T47D (cell line): Measurements from ENCODE around the gene ATP10A.
"Not testable (repeated sequence)": the region's sequence is repeated elsewhere in the genome, so short reads cannot be mapped to it uniquely, and the experiment has no call there.

ENCODE experiments used
- DNase-seq, 2 experiments: peaks; one replicate each; pipeline versions ENCODE4 v3.0.0 to v3.0.0-alpha.2; 2011 to 2012; ENCODE audit warnings: low read depth in 1 of 2, low spot score in 1 of 2
- JUND ChIP-seq: IDR thresholded peaks from 2 replicates; pipeline ENCODE4 v1.6.1; 2012; ENCODE audit warnings: low read depth
- in situ Hi-C: cut with HindIII; loops from 2 replicates; pipeline ENCODE4 v1.10.0; 2016; ENCODE audit warnings: low sequenced_read_pairs, low pct_unique_long_range_greater_than_20kb

ATP10A gene

DNA sequence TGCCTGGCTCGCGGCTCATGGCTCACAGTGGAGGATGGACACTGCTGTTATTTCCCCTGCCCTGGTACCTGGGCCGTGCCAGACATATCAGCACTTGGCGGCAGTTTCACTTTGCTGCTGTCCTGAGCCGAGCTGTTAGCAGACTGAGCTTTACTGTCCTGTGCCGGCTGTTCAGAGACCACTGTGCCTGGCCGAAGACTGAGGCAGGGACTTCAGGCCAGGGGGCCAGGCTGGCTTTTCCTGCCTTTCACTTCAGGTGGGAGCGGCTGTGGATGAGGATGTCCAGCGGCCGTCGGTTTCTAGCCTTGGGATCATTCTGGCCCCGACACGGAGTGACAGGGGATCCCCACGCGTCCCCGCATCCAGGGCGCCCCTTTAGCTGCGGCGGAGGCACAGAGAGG lies 1.1 kb downstream of the ATP10A start:
- peak; percentile 59 to 64 for DNase-seq
- no peak for TF ChIP-seq JUND
- in situ Hi-C loops = no loop called here

DNA sequence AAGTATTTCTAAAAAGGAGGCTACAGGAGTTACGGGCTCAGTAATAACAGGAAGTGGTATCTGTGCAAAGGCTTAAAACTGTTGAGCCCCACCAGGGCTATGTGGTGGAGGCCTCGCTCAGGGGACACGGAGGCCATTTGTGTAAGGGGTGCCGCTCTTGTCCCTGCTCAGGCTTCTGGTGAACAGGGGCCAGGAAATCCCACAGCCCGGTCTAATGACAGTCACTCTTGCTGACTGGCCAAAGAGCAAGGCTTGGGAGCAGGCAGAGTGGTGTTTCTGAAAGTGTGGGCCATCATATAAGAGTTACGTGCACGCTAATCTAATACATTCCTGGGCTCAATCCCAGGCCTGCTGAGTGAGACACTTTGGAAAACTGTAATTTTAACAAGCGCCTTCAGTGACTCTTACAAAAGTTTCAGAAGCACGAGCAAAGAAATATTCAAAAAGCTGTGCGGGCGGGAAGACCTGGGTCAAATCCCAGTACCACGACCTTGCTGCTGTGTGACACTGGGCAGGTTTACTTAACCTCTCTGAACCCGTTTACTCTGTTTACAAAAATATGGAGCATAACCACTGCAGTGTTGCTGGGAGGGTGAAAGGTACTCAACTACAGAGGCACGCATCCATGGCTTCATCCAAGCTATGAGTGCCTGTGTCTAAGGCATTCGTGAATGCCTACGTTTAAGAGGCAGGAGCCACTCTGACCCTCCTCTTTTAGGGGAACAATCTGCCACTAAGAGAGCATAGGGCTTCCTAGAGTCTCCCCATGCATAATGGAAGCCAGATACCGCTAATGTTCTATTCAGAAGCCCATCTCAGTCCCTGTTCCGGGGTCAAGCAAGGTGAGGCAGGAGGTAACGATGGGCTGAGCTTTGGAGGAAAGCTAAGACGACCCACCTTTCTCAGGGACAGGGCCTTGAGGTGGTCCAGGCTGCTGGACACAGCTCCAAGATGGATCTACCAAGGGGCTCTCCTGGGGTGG lies 2.0 kb downstream of the ATP10A start:
- no peak for TF ChIP-seq JUND
- peak in 1 of 2 experiments; percentile 67 for DNase-seq
- in situ Hi-C loops = no loop called here

DNA sequence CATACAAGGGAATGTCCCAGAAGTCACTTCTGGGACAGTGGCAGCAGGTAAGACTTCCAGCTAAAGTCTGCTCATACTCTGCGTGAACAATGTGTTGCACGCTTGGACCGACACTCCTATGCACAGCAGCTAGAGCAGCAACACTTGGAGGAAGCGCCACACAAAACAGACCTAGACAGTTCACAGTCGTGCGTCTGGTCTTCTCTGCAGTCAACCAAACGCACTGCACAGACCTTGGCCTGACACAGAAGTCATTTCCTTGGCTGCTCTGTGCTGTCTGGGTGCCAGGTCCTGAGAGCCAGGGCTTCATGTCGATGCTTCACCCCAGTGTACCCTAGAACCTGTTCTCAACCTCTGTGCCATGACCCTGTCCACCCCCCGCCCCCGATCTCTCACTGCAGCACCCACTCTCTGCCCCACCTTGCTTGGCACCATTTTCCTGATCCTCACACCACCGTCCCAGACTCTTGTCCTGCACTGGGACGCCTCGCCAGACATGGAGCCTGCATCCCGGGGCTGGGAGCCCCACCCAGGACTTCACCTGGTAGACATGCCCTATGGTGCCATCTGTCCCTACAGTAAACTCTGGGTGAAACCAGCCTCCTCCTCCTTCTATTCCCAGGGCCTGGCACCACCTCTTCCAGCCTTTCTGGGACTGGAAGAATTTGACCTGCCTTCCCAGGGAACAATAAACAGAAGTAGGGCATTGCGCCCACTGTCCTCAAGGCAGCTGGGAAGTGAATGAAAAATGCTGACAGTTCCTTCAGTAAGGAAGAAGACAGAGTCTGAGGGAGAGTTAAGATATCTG lies 3.1 kb downstream of the ATP10A start:
- in situ Hi-C loops = no loop called here
- no peak for TF ChIP-seq JUND
- DNase-seq = peak in 1 of 2 experiments; percentile 97

DNA sequence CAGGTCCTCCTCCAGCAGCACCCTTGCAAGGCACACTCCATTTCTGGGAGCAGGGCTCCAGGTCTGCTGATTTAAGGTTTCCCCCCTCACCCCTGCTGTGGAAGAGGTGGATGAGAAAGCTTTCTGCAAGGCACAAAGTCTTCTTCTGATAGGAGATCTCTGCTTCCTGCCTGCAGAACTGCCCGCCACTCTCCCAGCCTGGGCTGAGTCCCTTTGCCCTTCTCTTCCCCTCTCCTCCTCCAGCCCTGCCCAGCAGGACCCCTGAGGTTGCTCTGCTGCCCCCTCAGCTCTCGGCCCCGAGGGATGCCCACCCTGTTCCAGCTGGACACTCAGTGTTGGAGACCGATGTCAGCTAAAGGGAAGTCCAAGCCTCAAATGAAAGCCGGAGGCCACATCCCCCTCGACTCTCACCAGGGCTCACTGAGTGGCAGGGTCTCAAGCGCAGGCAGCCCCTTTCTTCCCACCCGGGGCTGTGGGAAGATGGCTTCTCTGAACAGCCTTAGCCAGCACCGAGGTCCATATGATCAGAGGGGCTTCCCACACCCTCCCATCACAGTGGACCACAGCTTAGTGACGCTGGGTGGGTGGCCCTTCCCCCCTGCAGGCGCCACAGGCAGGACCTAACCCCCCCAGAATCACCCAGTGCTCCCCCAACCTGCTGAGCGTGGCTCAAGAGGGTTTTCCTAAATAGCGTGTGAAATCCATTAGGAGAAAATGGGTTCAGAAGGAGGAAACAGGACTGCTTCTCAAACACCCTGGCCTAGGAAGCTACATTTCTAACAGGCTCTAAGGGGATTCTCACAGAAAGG lies 4.0 kb downstream of the ATP10A start:
- no peak for TF ChIP-seq JUND
- in situ Hi-C loops = no loop called here
- no peak for DNase-seq

DNA sequence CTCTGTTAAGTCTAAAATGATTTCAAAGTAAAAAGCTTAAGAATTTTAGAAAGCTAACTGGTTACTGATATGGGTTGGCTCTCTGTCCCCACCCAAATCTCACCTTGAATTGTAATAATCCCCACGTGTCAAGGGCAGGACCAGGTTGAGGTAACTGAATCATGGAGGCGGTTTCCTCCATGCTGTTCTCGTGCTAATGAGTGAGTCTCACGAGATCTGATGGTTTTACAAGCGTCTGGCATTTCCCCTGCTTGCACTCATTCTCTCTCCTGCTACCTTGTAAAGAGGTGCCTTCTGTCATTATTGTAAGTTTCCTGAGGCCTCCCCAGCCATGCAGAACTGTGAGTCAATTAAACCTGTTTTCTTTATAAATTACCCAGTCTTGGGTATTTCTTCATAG lies 7.1 kb downstream of the ATP10A start:
- not testable (repeated sequence) for DNase-seq

DNA sequence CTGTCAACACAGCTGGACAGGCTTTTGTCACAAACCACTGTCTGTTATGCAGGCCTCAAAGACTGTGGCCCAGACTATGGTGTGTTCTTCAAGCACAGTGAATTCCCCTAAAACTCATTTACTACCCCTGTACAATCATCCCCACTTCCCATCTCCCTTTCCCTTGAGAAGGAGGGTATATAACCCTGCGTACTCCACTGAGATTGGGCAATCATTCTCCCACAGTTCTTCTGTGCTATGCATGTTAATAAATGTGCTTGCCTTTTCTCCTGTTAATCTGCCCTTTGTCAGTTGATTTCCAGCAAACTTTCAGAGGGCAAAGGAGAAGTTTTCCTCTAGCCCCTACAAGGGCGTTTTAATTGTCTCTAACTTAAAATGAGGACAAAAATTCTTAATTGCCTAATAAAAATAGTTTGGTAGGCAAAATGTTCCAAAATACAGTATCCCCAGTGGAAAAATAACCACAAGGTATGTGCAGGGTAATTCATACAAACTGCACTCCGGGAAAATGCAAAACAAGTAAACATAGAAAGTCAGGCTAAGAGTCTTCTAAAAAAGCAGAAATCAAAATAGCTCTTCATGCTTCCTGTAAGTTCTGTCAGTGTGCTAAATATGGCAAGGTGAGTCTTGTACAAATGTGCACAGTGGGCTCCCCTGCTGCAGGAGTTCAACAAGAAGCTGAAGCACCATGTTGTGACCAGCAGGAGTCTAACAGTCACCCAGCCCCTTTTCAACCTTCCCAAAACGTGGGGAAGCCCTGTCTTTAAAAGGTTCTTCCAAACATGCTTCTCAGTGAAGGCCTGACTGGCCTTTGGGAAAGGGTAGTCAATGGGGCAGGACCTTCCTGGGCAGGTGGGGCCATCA lies 10.2 kb downstream of the ATP10A start:
- DNase-seq = no peak
- in situ Hi-C loops = no loop called here
- no peak for TF ChIP-seq JUND

More for the DNA sequence above, 7.1 kb downstream of the ATP10A start:
- in situ Hi-C loops = not testable (repeated sequence)

DNA sequence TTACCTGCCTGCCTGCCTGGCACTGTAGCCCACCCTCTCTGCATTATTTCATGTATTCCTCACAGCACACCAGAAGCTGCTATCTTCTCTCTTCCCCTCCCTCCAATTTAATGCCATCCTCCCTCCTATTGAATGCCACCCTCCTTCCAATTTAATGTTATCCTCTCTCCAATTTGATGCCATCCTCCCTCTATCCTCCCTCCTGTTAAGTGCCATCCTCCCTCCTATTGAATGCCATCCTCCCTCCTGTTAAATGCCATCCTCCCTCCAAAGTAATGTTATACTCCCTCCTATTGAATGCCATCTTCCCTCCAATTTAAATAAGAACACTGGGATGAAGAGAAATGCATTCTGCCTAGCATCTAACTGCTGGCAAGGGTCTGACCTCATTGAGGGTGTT lies 11.1 kb downstream of the ATP10A start:
- TF ChIP-seq JUND = no peak
- in situ Hi-C loops = no loop called here
- DNase-seq = no peak

DNA sequence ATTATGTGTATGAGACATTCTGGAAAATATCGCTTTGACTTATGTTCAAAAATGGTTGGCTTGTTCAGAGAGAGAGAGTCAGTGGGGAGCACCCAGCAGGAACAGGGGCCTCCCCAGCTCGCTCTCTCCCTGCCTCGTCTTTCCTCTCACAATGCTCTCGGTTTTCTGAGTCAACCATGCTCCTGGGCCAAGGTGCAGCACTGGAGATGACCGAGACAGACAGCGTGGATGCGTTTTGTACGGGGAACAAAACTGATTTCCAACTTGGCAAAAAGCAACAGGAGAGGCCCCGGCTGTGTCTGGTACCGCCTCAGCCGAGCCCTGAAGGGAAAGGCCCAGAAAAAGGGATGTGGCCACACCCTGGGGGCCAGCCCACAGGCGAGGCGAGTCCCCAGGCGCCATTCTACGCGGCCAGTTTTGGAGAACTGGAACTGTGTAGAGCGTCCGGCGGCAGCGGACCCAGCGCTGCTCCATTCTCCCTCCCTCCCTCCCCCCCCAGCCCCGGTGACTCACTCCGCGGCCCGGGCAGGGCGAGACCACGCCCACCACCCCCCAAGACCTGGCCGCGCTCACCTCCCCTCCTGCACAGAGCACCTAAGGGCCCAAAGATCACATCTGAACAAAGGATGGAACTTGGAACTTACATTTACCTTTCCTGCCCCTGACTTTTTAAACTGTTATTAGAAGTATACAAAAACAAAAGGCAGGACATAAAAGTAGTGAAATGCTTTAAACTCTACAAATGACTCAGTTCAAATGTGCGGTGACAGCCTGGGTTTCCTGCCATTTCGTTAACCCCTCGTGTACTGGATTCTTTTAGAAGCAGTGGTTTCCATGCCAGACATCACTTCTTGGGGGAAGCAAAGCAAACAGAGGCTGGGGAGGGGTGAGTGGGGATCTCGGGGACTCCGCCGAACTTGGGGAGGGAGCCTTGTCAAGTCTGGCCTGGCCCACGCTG lies 12.7 kb downstream of the ATP10A start:
- in situ Hi-C loops = no loop called here
- DNase-seq = peak; percentile 65 to 87
- peak; percentile 60; the same call in 1 of the 2 replicates for TF ChIP-seq JUND

DNA sequence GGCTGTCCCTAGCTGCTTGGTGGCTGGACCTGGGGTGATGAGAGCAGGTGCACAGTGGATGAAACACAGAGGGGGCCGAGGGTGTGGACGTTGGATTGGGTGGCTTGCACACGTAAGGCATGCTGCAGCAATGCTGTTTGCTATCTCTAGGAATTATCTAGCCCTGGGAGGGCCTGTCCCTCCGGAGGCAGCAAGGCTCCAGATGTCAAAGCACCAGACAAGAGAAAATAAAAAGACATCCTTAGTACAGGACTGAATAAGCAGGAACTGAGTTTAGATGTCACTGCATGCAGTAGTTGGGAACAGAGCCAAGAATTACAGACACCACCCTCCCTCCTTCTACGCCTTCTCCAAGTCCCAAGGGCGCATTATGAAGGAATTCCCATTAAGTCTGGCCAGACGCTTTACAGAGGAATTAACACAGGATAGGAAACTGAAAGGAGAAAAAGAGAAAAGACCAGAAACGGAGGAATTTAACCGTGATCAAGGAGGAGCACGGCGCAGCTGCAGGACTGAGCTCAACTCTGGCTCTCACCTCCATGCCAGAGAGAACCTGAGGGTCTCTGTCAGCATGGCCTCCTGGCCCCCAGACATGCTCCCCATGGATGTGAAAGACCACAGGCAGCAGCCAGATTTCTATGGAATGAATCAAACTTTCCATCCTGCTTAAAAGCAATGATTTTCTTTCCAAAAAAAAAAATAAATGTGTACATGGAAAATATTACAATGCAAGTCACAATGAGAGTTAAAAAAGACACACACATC lies 13.8 kb downstream of the ATP10A start:
- no peak for TF ChIP-seq JUND
- peak; percentile 40 to 81 for DNase-seq
- in situ Hi-C loops = no loop called here

DNA sequence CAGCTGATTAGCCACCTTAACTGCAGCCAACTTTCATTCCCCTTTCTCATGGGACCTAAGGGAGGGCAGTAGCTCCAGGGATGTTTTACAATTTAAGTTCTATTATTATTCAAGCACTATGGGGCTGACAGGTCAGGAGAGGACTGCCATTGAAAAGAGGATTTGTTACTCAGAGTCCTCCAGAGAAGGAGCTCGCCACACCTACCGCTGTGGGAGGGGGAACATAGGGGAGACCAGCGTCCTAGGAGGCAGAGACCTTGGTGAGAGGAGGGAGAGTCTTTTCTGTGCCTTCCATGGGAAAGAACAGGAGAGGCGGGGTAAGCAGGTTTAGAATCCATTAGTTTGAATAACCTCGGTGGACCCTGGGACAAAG lies 14.4 kb downstream of the ATP10A start:
- no peak for DNase-seq
- in situ Hi-C loops = no loop called here
- no peak for TF ChIP-seq JUND
